H9 (cell line): ENCODE measurements around the gene SMIM22. TPM values are rescaled to one million over a fixed set of nuclear protein-coding genes. Genes with fewer than 3 reads are reported as not detected.

Experiments
- DNase-seq: peaks from one replicate; pipeline ENCODE4 v3.0.0-alpha.2; 2017
- H2AFZ ChIP-seq: one replicate; pipeline ENCODE4 v1.6.1; 2013; ENCODE audit warnings: mild to moderate bottlenecking, low read length, control low read depth, moderate library complexity
- H2AK5ac ChIP-seq: 2 replicates; pipeline ENCODE4 v1.6.1; 2013; ENCODE audit warnings: low read length, control low read depth, mixed read lengths; ENCODE audit not compliant: insufficient read length
- H2BK120ac ChIP-seq: one replicate; pipeline ENCODE4 v1.6.1; 2013; ENCODE audit warnings: low read depth, mild to moderate bottlenecking, low read length, control low read depth, inconsistent platforms; ENCODE audit not compliant: poor library complexity, severe bottlenecking
- H2BK12ac ChIP-seq: 2 replicates; pipeline ENCODE4 v1.6.1; 2013; ENCODE audit warnings: low read length, control low read depth, mixed read lengths, low read depth; ENCODE audit not compliant: insufficient read length
- H2BK15ac ChIP-seq: 2 replicates; pipeline ENCODE4 v1.6.1; 2013; ENCODE audit warnings: low read depth, low read length, control low read depth
- H2BK20ac ChIP-seq: one replicate; pipeline ENCODE4 v1.6.1; 2013; ENCODE audit warnings: low read depth, mild to moderate bottlenecking, low read length, control low read depth, inconsistent platforms; ENCODE audit not compliant: poor library complexity, severe bottlenecking
- H2BK5ac ChIP-seq: 2 replicates; pipeline ENCODE4 v1.6.1; 2013; ENCODE audit warnings: low read length, control low read depth, mixed read lengths; ENCODE audit not compliant: insufficient read length
- H3K14ac ChIP-seq: 2 replicates; pipeline ENCODE4 v1.6.1; 2013; ENCODE audit warnings: low read length, control low read depth; ENCODE audit not compliant: insufficient read depth
- H3K18ac ChIP-seq: 2 replicates; pipeline ENCODE4 v1.6.1; 2013; ENCODE audit warnings: low read depth, mild to moderate bottlenecking, mixed read lengths, low read length, control low read depth; ENCODE audit not compliant: insufficient read length
- H3K23ac ChIP-seq: 2 replicates; pipeline ENCODE4 v1.6.1; 2013; ENCODE audit warnings: low read length, control low read depth, mixed read lengths, low read depth; ENCODE audit not compliant: insufficient read length
- H3K23me2 ChIP-seq: 2 replicates; pipeline ENCODE4 v1.6.1; 2013; ENCODE audit warnings: low read depth, mild to moderate bottlenecking, mixed read lengths, low read length, control low read depth; ENCODE audit not compliant: insufficient read length, poor library complexity, severe bottlenecking
- H3K27ac ChIP-seq: 2 replicates; pipeline ENCODE4 v1.5.1; 2013; ENCODE audit warnings: low read length, control low read depth, mixed read lengths, low read depth; ENCODE audit not compliant: insufficient read length
- H3K27me3 ChIP-seq: 2 replicates; pipeline ENCODE4 v1.6.1; 2013; ENCODE audit warnings: low read length, control low read depth, inconsistent platforms; ENCODE audit not compliant: insufficient read depth
- H3K4ac ChIP-seq: 2 replicates; pipeline ENCODE4 v1.6.1; 2013; ENCODE audit warnings: low read depth, mild to moderate bottlenecking, control low read depth, inconsistent platforms, low read length, moderate library complexity
- H3K4me1 ChIP-seq: 2 replicates; pipeline ENCODE4 v1.6.1; 2013; ENCODE audit warnings: low read length, control low read depth, inconsistent platforms; ENCODE audit not compliant: insufficient read depth
- H3K4me2 ChIP-seq: 2 replicates; pipeline ENCODE4 v1.6.1; 2013; ENCODE audit warnings: low read length, control low read depth, mixed read lengths; ENCODE audit not compliant: insufficient read length, insufficient read depth
- H3K56ac ChIP-seq: 2 replicates; pipeline ENCODE4 v1.6.1; 2013; ENCODE audit warnings: low read depth, mild to moderate bottlenecking, mixed read lengths, low read length, control low read depth; ENCODE audit not compliant: insufficient read length
- H3K79me1 ChIP-seq: 2 replicates; pipeline ENCODE4 v1.6.1; 2013; ENCODE audit warnings: low read depth, mild to moderate bottlenecking, moderate library complexity, low read length, control low read depth, inconsistent platforms; ENCODE audit not compliant: insufficient read depth, poor library complexity, severe bottlenecking
- H3K79me2 ChIP-seq: 2 replicates; pipeline ENCODE4 v1.6.1; 2013; ENCODE audit warnings: low read length, control low read depth, inconsistent platforms; ENCODE audit not compliant: insufficient read depth
- H3K9ac ChIP-seq: 2 replicates; pipeline ENCODE4 v1.6.1; 2013; ENCODE audit warnings: low read length, control low read depth, mixed read lengths; ENCODE audit not compliant: insufficient read length; ENCODE audit errors: extremely low read depth
- H3K9me3 ChIP-seq: one replicate; pipeline ENCODE4 v1.6.1; 2013; ENCODE audit warnings: low read depth, low read length, inconsistent platforms; ENCODE audit not compliant: control insufficient read depth
- H3T11ph ChIP-seq: one replicate; pipeline ENCODE4 v1.6.1; 2013; ENCODE audit warnings: mild to moderate bottlenecking, low read length, control low read depth, inconsistent platforms
- H4K20me1 ChIP-seq: one replicate; pipeline ENCODE4 v1.6.1; 2013; ENCODE audit not compliant: control insufficient read depth, insufficient read length, insufficient read depth
- H4K5ac ChIP-seq: 2 replicates; pipeline ENCODE4 v1.6.1; 2013; ENCODE audit warnings: low read depth, mild to moderate bottlenecking, mixed read lengths, low read length, control low read depth; ENCODE audit not compliant: insufficient read length
- H4K8ac ChIP-seq: replicated peaks from 2 replicates; pipeline ENCODE4 v1.6.1; 2013; ENCODE audit warnings: low read length, control low read depth, mixed read lengths, low read depth; ENCODE audit not compliant: insufficient read length
- H4K91ac ChIP-seq: 2 replicates; pipeline ENCODE4 v1.6.1; 2013; ENCODE audit warnings: low read depth, mild to moderate bottlenecking, moderate library complexity, mixed read lengths, low read length, control low read depth; ENCODE audit not compliant: insufficient read length
- H3K27ac Mint-ChIP-seq, 3 experiments: 2 replicates in 2 of 3; 3 replicates in 1 of 3; pipeline ENCODE4 v1.8.0; 2020 to 2021; ENCODE audit warnings: mixed read lengths in 3 of 3, mild to moderate bottlenecking in 1 of 3, moderate library complexity in 1 of 3
- H3K27me3 Mint-ChIP-seq: 2 replicates; pipeline ENCODE4 v1.8.0; 2021; ENCODE audit warnings: low read depth, mild to moderate bottlenecking, moderate library complexity, mixed read lengths
- H3K36me3 Mint-ChIP-seq, 3 experiments: 2 replicates in 2 of 3; 3 replicates in 1 of 3; pipeline ENCODE4 v1.8.0; 2020 to 2021; ENCODE audit warnings: low read depth in 3 of 3, mixed read lengths in 3 of 3; ENCODE audit not compliant: insufficient read depth in 1 of 3
- H3K4me1 Mint-ChIP-seq, 2 experiments: 2 replicates each; pipeline ENCODE4 v1.8.0; 2020; ENCODE audit warnings: mixed read lengths in 2 of 2
- H3K4me3 Mint-ChIP-seq, 2 experiments: 2 replicates in 1 of 2; 3 replicates in 1 of 2; pipeline ENCODE4 v1.8.0; 2020 to 2021; ENCODE audit warnings: mild to moderate bottlenecking in 2 of 2, mixed read lengths in 2 of 2, moderate library complexity in 1 of 2
- H3K9me3 Mint-ChIP-seq, 2 experiments: 2 replicates in 1 of 2; 3 replicates in 1 of 2; pipeline ENCODE4 v1.8.0; 2020; ENCODE audit warnings: mild to moderate bottlenecking in 2 of 2, mixed read lengths in 2 of 2, moderate library complexity in 1 of 2
- CTCF ChIP-seq: fragments of 200-600 bp; sonication (generic); conservative IDR thresholded peaks from 3 replicates; pipeline ENCODE4 v1.8.0; 2021; ENCODE audit warnings: antibody characterized with exemption, mild to moderate bottlenecking
- WGBS: extraction: QIAGEN DNeasy Blood & Tissue Kit; methylation state at CpG from one replicate; pipeline ENCODE4 v1.1.7; 2013; ENCODE audit warnings: missing lambda C conversion rate, low lambda C conversion rate, mixed read lengths; ENCODE audit not compliant: insufficient read length; ENCODE audit errors: extremely low coverage; 5-methylcytosine and 5-hydroxymethylcytosine counted together
- total RNA-seq: library from RNA; stranded (reverse); gene quantifications from 2 replicates; pipeline ENCODE4 v1.2.1, GENCODE V29; 2021

The SMIM22 gene
- total RNA-seq, 1 experiment from 2014 or later, result not detected

GRCh38 chr16:4763791-4764190 lies 31.4 kb upstream of the SMIM22 start:
- Histone ChIP-seq H3K9me3 (no peaks in the 10 kb centered on the region), H3K56ac (no peak overlapping the region), H3K23me2 (peaks cover 5% of the 10 kb centered on the region), H3K4ac (no peak overlapping the region), H3K9ac (no peak overlapping the region), H3K27me3 (no peaks in the 10 kb centered on the region), H2BK15ac (no peak overlapping the region), H3K79me1 (no peaks in the 10 kb centered on the region), H4K5ac (no peak overlapping the region), H3K4me1 (no peaks in the 10 kb centered on the region), H2BK20ac (no peak overlapping the region), H3K14ac (no peak overlapping the region), H2BK5ac (no peak overlapping the region), H4K20me1 (no peaks in the 10 kb centered on the region), H4K91ac (no peak overlapping the region), H3K4me2 (no peak overlapping the region), H2AK5ac (no peak overlapping the region), H2BK120ac (no peak overlapping the region), H2BK12ac (no peak overlapping the region), H3K79me2 (no peaks in the 10 kb centered on the region), H3K18ac (no peak overlapping the region), H2AFZ (no peak overlapping the region), H4K8ac (no peak overlapping the region), H3K23ac (no peak overlapping the region), H3K27ac (no peak overlapping the region), H3T11ph (no peak overlapping the region)
- Mint-ChIP-seq H3K36me3 (peaks cover 21 to 55% (median 47%) of the 10 kb centered on the region in 3 experiments), H3K4me3 (no peak overlapping the region), H3K27me3 (no peaks in the 10 kb centered on the region), H3K9me3 (no peaks in the 10 kb centered on the region), H3K4me1 (peaks cover 14 to 17% of the 10 kb centered on the region in 2 experiments), H3K27ac (no peak overlapping the region)
- WGBS, result no CpG with 5 or more reads among the region's 7 CpGs
- no peak for TF ChIP-seq CTCF
- DNase-seq, result no peak
